Endothelial cell of umbilical vein (primary cell): ENCODE results near the gene INTS4. TPM values are rescaled to one million over a fixed set of nuclear protein-coding genes. Genes with fewer than 3 reads are reported as not detected.

Experiments used
- BruUV-seq: library from RNA; stranded (reverse); fragments of 400-500 nt; replicated peaks from 2 replicates; lab custom pipeline; 2021; lab: Mats Ljungman, UMichigan
- CTCF ChIA-PET: fragments of 300-600, 350-600 bp; sonication (Branson Sonifier 250); formaldehyde crosslinking; loops from one replicate; lab custom pipeline; 2021; ENCODE audit warnings: antibody characterized with exemption, inconsistent platforms; lab: Charles Lee
- POLR2A ChIA-PET: fragments of 300-600, 350-600 bp; sonication (Branson Sonifier 250); formaldehyde crosslinking; loops from one replicate; lab custom pipeline; 2021; ENCODE audit warnings: antibody characterized with exemption, inconsistent platforms; lab: Charles Lee
- DNase-seq: peaks from one replicate; pipeline ENCODE4 v3.0.0-alpha.2; 2011; ENCODE audit warnings: low read depth, low spot score
- FAIRE-seq: peaks from 2 replicates; lab custom pipeline; 2011; peaks lifted over from hg19 to GRCh38; lab: Jason Lieb, UNC
- H2AFZ ChIP-seq: 2 replicates; pipeline ENCODE4 v1.6.0; 2012; ENCODE audit warnings: low read depth, low read length, control low read depth, inconsistent platforms
- H3K27ac ChIP-seq: 2 replicates; pipeline ENCODE4 v1.5.1; 2011; ENCODE audit warnings: low read depth, mild to moderate bottlenecking, control low read depth, low read length, moderate library complexity; ENCODE audit not compliant: insufficient read depth
- H3K27me3 ChIP-seq, 2 experiments: 2 replicates each; pipeline versions ENCODE4 v1.6.0 to v1.6.1; 2011; ENCODE audit warnings: low read length in 2 of 2, mixed read lengths in 1 of 2; ENCODE audit not compliant: control insufficient read depth in 2 of 2, insufficient read depth in 2 of 2
- H3K36me3 ChIP-seq, 2 experiments: 2 replicates in 1 of 2; 3 replicates in 1 of 2; pipeline ENCODE4 v1.5.1; 2011; ENCODE audit warnings: low read length in 2 of 2, mild to moderate bottlenecking in 1 of 2, moderate library complexity in 1 of 2; ENCODE audit not compliant: control insufficient read depth in 2 of 2, insufficient read depth in 2 of 2; ENCODE audit errors: extremely low read depth in 1 of 2
- H3K4me1 ChIP-seq: 3 replicates; pipeline ENCODE4 v1.5.1; 2011; ENCODE audit warnings: mild to moderate bottlenecking, low read length; ENCODE audit not compliant: control insufficient read depth, insufficient read depth; ENCODE audit errors: extremely low read depth
- H3K4me2 ChIP-seq: 2 replicates; pipeline ENCODE4 v1.6.1; 2011; ENCODE audit warnings: low read length, control low read depth, mixed read lengths; ENCODE audit not compliant: insufficient read depth
- H3K4me3 ChIP-seq, 3 experiments: fragments of 200-600 bp in 1 of 3; sonication (generic), shearing (Covaris generic) in 1 of 3; replicated peaks in 1 of 3; 2 replicates each; pipeline ENCODE4 v1.5.1; 2011 to 2016; ENCODE audit warnings: control low read depth in 3 of 3, low read length in 3 of 3, mild to moderate bottlenecking in 2 of 3, inconsistent platforms in 1 of 3, low read depth in 1 of 3, moderate library complexity in 1 of 3; ENCODE audit not compliant: insufficient read depth in 1 of 3
- H3K79me2 ChIP-seq: 2 replicates; pipeline ENCODE4 v1.6.0; 2012; ENCODE audit warnings: low read length, inconsistent platforms; ENCODE audit not compliant: control insufficient read depth, insufficient read depth
- H3K9ac ChIP-seq: replicated peaks from 2 replicates; pipeline ENCODE3; 2011; ENCODE audit warnings: low read length, control low read depth; ENCODE audit not compliant: insufficient read depth; ENCODE audit errors: extremely low read depth
- H3K9me1 ChIP-seq: replicated peaks from 3 replicates; pipeline ENCODE4 v1.6.0; 2011; ENCODE audit warnings: mild to moderate bottlenecking, low read length; ENCODE audit not compliant: control insufficient read depth, insufficient read depth; ENCODE audit errors: extremely low read depth
- H3K9me3 ChIP-seq: replicated peaks from 2 replicates; pipeline ENCODE4 v1.5.1; 2012; ENCODE audit warnings: low read length, inconsistent platforms; ENCODE audit not compliant: control insufficient read depth, insufficient read depth
- H4K20me1 ChIP-seq: replicated peaks from 2 replicates; pipeline ENCODE3; 2011; ENCODE audit warnings: mild to moderate bottlenecking, low read length; ENCODE audit not compliant: control insufficient read depth, insufficient read depth; ENCODE audit errors: extremely low read depth
- CTCF ChIP-seq, 2 donors: IDR thresholded peaks; 1 replicate in 1 of 2; 2 replicates in 1 of 2; pipeline ENCODE4 v1.5.1; 2011; ENCODE audit warnings: low read length in 2 of 2, mild to moderate bottlenecking in 2 of 2, moderate library complexity in 2 of 2, control low read depth in 1 of 2, inconsistent platforms in 1 of 2, low read depth in 1 of 2; ENCODE audit not compliant: insufficient read depth in 1 of 2; ENCODE audit errors: extremely low read depth in 1 of 2
- EZH2 ChIP-seq: IDR thresholded peaks from 2 replicates; pipeline ENCODE4 v1.6.1; 2012; ENCODE audit warnings: borderline replicate concordance, low read depth, mild to moderate bottlenecking, moderate library complexity, low read length, inconsistent platforms; ENCODE audit not compliant: severe bottlenecking
- FOS ChIP-seq: IDR thresholded peaks from 2 replicates; pipeline ENCODE4 v1.6.1; 2011; ENCODE audit warnings: mild to moderate bottlenecking, low read length, moderate library complexity, borderline replicate concordance; ENCODE audit not compliant: insufficient read depth
- GATA2 ChIP-seq: IDR thresholded peaks from 2 replicates; pipeline ENCODE4 v1.7.0; 2011; ENCODE audit warnings: low read depth, mild to moderate bottlenecking, moderate library complexity, mixed read lengths, low read length; ENCODE audit not compliant: insufficient read length, insufficient read depth
- JUN ChIP-seq: IDR thresholded peaks from 2 replicates; pipeline ENCODE4 v1.6.1; 2011; ENCODE audit warnings: borderline replicate concordance, low read depth; ENCODE audit not compliant: insufficient read length, insufficient read depth
- MAX ChIP-seq: IDR thresholded peaks from 2 replicates; pipeline ENCODE4 v1.6.1; 2011; ENCODE audit not compliant: insufficient read depth, insufficient read length
- MYC ChIP-seq: IDR thresholded peaks from one replicate; pipeline ENCODE4 v1.6.1; 2011; ENCODE audit warnings: mild to moderate bottlenecking, low read depth, low read length
- POLR2A ChIP-seq: IDR thresholded peaks from 2 replicates; pipeline ENCODE4 v1.6.1; 2012; ENCODE audit warnings: low read depth, mild to moderate bottlenecking, control low read depth, low read length
- POLR2AphosphoS5 ChIP-seq: IDR thresholded peaks from 2 replicates; pipeline ENCODE4 v1.6.1; 2012; ENCODE audit warnings: low read depth, mild to moderate bottlenecking, control low read depth, low read length, moderate library complexity; ENCODE audit not compliant: insufficient read depth
- dilution Hi-C: fragments of 300-500 bp; cut with MboI; formaldehyde crosslinking; loops from one replicate; pipeline ENCODE4 v1.15.0; 2019; ENCODE audit warnings: low sequenced_read_pairs; ENCODE audit not compliant: extremely low pct_ligation_motif_present
- intact Hi-C: fragments of 100-400 bp; cut with micrococcal nuclease; formaldehyde crosslinking; loops from one replicate; pipeline ENCODE4 v1.10.0; 2022
- polyA plus RNA-seq, 4 experiments: library from polyadenylated mRNA; depleted of rRNA in 3 of 4; stranded (reverse) in 3 of 4; unstranded in 1 of 4; fragments of >200 nt; gene quantifications; 2 replicates each; pipeline versions ENCODE4 v1.2.1 to v1.2.3, GENCODE V29; 2011 to 2012; ENCODE audit warnings: missing spikeins in 1 of 4
- total RNA-seq: library from RNA; stranded (reverse); gene quantifications from 2 replicates; pipeline ENCODE4 v1.2.3, GENCODE V29; 2021

The INTS4 gene
- total and polyA plus RNA-seq, 2 donors (not counting 3 experiments of a cell fraction or from before 2014, with no cell fraction given): 29.2 to 37.8 TPM

- BruUV-seq: TSS peak; percentile 72
- no peaks in the 10 kb centered on the region for H3K79me2 ChIP-seq
- CTCF ChIA-PET: interaction anchor here (1.3 to 1.8 kb wide), 2 partner anchors 41 to 279 kb away, joined by 3 to 5 read pairs; no protein-coding TSS in a partner anchor
- H3K9ac ChIP-seq: no peak overlapping the region
- H3K9me3 ChIP-seq: no peaks in the 10 kb centered on the region
- no peaks in the 10 kb centered on the region for H3K36me3 ChIP-seq
- no peaks in the 10 kb centered on the region for H4K20me1 ChIP-seq
- peak overlapping the region; percentile 92 for H3K27ac ChIP-seq
- no peak for FAIRE-seq
- H3K4me3 ChIP-seq: no peak overlapping the region
- POLR2A ChIA-PET: interaction anchor here (0.6 kb wide), 1 partner anchor 47 kb away, joined by 4 read pairs; the partner anchor contains the start of gene INTS4
- no peak for TF ChIP-seq MYC
- TF ChIP-seq POLR2AphosphoS5: peak; percentile 24
- no peaks in the 10 kb centered on the region for H3K27me3 ChIP-seq
- intact Hi-C loops: no loop called here
- dilution Hi-C loops: no loop called here
- peaks cover 23% of the 10 kb centered on the region for H3K4me1 ChIP-seq
- DNase-seq: no peak
- H3K9me1 ChIP-seq: no peaks in the 10 kb centered on the region
- H2AFZ ChIP-seq: peak overlapping the region; percentile 70
- H3K4me2 ChIP-seq: no peak overlapping the region
These were observed 46.4 kb upstream of the INTS4 start for GRCh38 chr11:78040691-78041379.

DNA sequence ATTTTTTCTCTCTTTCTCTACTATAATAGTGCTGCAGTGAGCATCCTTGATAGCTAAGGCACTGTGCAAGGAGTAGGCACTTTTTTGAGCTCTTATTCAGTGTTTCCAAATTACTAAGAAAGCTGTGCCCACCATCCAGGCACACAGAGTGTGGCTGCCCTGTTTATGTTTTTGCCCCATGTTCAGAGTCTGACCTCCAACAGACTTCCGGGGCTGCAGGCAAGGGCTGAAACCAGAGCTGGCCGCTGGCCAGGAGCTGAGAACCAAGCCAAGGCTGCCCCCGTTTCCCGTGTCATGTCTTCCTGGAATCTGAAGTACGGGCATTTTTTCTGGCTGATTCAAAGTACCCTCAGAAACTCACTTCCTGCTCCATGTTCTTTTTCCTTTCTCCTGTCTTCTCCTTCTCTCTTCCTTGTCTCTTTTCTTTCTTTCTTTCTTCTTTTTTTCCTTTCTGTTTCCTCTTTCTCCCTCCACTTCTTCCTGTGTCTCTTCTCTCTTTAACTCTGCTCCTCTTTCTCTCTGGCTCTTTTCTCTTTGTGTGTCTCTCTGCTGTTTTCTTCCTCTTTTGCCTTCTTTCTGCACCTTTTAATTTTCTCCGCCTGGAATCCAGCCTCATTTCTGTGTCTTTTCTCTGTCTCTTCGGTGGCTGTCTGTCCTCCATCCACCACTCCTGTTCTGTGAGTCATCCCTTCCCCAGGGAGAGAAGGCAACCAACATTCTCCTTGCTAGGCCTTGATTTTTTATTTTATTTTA lies 45.6 kb upstream of the INTS4 start:
- H3K4me1 ChIP-seq: peaks cover 21% of the 10 kb centered on the region
- H2AFZ ChIP-seq: peak overlapping the region; percentile 83
- CTCF ChIA-PET: interaction anchor here (1.1 to 1.8 kb wide), 3 partner anchors 40 to 278 kb away, joined by 3 to 5 read pairs (median 3); partner anchors contain the start of gene INTS4
- POLR2A ChIA-PET: interaction anchor here (1.1 kb wide), 1 partner anchor 45 kb away, joined by 8 read pairs; the partner anchor contains the start of gene INTS4
- intact Hi-C loops (no loop called here), dilution Hi-C loops (no loop called here)
- no peaks in the 10 kb centered on the region for H3K36me3 ChIP-seq
- no peaks in the 10 kb centered on the region for H3K9me1 ChIP-seq
- no TSS peak for BruUV-seq
- H3K27me3 ChIP-seq: no peaks in the 10 kb centered on the region
- H3K4me2 ChIP-seq: peak overlapping the region; percentile 89
- H4K20me1 ChIP-seq: no peaks in the 10 kb centered on the region
- FAIRE-seq (peak; percentile 95), DNase-seq (peak; percentile 80)
- peak overlapping the region; percentile 75 for H3K9ac ChIP-seq
- H3K79me2 ChIP-seq: no peaks in the 10 kb centered on the region
- H3K4me3 ChIP-seq: peak overlapping the region in 1 of 3 experiments; percentile 48
- no peaks in the 10 kb centered on the region for H3K9me3 ChIP-seq
- TF ChIP-seq CTCF (IDR thresholded peaks at IDR 0.05; ENCODE audit: extremely low read depth in 1 of 2, insufficient read depth in 1 of 2, low read depth in 1 of 2, low read length in 2 of 2): no peak
- peak; percentile 31 for TF ChIP-seq FOS
- no peak for TF ChIP-seq GATA2
- TF ChIP-seq POLR2A: peak; percentile 44
- TF ChIP-seq JUN: peak; percentile 5
- peak; percentile 83 for TF ChIP-seq POLR2AphosphoS5
- no peak for TF ChIP-seq EZH2
- TF ChIP-seq MYC: no peak
- no peak for TF ChIP-seq MAX
- peak overlapping the region; percentile 92 for H3K27ac ChIP-seq
